HFFc6 (cell line): Measurements from ENCODE around the gene FOXS1. TPM values are rescaled to one million over a fixed set of nuclear protein-coding genes. Genes with fewer than 3 reads are reported as not detected.
"Not testable (repeated sequence)": the region's sequence is repeated elsewhere in the genome, so short reads cannot be mapped to it uniquely, and the experiment has no call there.

ENCODE experiments used
- DNase-seq: peaks from one replicate; pipeline ENCODE4 v3.0.0-alpha.2; 2018
- H3K27ac Mint-ChIP-seq: 2 replicates; pipeline ENCODE4 v1.8.0; 2020; ENCODE audit warnings: mild to moderate bottlenecking, mixed read lengths
- H3K27me3 Mint-ChIP-seq: 2 replicates; pipeline ENCODE4 v1.8.0; 2021; ENCODE audit warnings: mild to moderate bottlenecking, moderate library complexity, mixed read lengths; ENCODE audit not compliant: insufficient read depth
- H3K36me3 Mint-ChIP-seq: 2 replicates; pipeline ENCODE4 v1.8.0; 2021; ENCODE audit warnings: low read depth, mixed read lengths
- H3K4me1 Mint-ChIP-seq: 2 replicates; pipeline ENCODE4 v1.8.0; 2020; ENCODE audit warnings: low read depth, mixed read lengths
- H3K4me3 Mint-ChIP-seq: 2 replicates; pipeline ENCODE4 v1.8.0; 2020; ENCODE audit warnings: mild to moderate bottlenecking, moderate library complexity, mixed read lengths
- H3K9me3 Mint-ChIP-seq: 2 replicates; pipeline ENCODE4 v1.8.0; 2020; ENCODE audit warnings: mild to moderate bottlenecking, mixed read lengths
- CTCF ChIP-seq: fragments of 200-600 bp; sonication (generic); IDR thresholded peaks from 2 replicates; pipeline ENCODE4 v1.5.0; 2021; ENCODE audit warnings: antibody characterized with exemption, mild to moderate bottlenecking
- total RNA-seq, 6 experiments: library from RNA; stranded (reverse); fragmentation: NEBNext Ultra II Directional; extraction: Animal tissue kit (Norgen Biotek cat#: 25700); gene quantifications; 2 replicates in 1 of 6; 3 replicates in 5 of 6; pipeline ENCODE4 v1.2.3, GENCODE V29; 2021

Gene FOXS1
- total RNA-seq, 6 experiments from 2014 or later: not detected

- H3K9me3 Mint-ChIP-seq: no peaks in the 10 kb centered on the region
Measured at GRCh38 chr20:31817461-31817860, 27.9 kb downstream of the FOXS1 start.

DNA sequence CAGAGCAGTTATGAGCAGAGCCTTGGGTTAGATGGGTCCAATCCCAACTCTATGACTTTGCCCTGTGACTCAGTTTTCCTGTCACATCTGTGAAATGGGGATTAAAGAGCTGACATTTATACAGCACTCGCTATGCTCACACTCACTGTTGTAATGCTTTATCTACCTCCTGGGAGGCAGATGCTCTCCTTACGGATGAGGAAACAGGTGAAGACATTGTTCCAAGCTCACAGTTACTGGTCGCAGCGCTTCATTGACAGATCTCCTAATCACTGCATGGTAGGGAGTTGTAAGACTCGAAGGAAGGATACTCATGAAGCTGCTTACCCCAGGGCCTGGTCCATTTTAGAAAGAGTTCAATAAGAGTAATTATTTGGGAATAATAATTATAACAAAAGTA, 29.2 kb downstream of the FOXS1 start:
- Mint-ChIP-seq H3K4me3 (no peak overlapping the region), H3K9me3 (no peaks in the 10 kb centered on the region), H3K4me1 (peaks cover 25% of the 10 kb centered on the region), H3K27me3 (peaks cover 1% of the 10 kb centered on the region; the same call in 1 of the 2 replicates), H3K27ac (no peak overlapping the region), H3K36me3 (no peaks in the 10 kb centered on the region)
- no peak for TF ChIP-seq CTCF
- no peak for DNase-seq

More at GRCh38 chr20:31817461-31817860, 27.9 kb downstream of the FOXS1 start:
- no peaks in the 10 kb centered on the region for H3K36me3 Mint-ChIP-seq
- H3K27me3 Mint-ChIP-seq: peaks cover 1% of the 10 kb centered on the region; the same call in 1 of the 2 replicates
- no peak overlapping the region for H3K4me3 Mint-ChIP-seq
- no peak for DNase-seq
- H3K4me1 Mint-ChIP-seq: peaks cover 13% of the 10 kb centered on the region
- TF ChIP-seq CTCF: no peak
- H3K27ac Mint-ChIP-seq: no peak overlapping the region

- no peak overlapping the region for H3K4me3 Mint-ChIP-seq
- no peak overlapping the region for H3K27ac Mint-ChIP-seq
- DNase-seq: no peak
- TF ChIP-seq CTCF: no peak
- peaks cover under 1% of the 10 kb centered on the region; the same call in 1 of the 2 replicates for H3K27me3 Mint-ChIP-seq
- H3K4me1 Mint-ChIP-seq: peaks cover 31% of the 10 kb centered on the region
- H3K36me3 Mint-ChIP-seq: no peaks in the 10 kb centered on the region
- no peaks in the 10 kb centered on the region for H3K9me3 Mint-ChIP-seq
Measured at GRCh38 chr20:31815408-31816188, 29.8 kb downstream of the FOXS1 start.

- H3K27me3 Mint-ChIP-seq, DNase-seq, H3K4me3 Mint-ChIP-seq, H3K27ac Mint-ChIP-seq, H3K36me3 Mint-ChIP-seq, H3K9me3 Mint-ChIP-seq: not testable (repeated sequence)
- peaks cover 46% of the 10 kb centered on the region for H3K4me1 Mint-ChIP-seq
Measured at GRCh38 chr20:31814142-31814541, 31.3 kb downstream of the FOXS1 start.

DNA sequence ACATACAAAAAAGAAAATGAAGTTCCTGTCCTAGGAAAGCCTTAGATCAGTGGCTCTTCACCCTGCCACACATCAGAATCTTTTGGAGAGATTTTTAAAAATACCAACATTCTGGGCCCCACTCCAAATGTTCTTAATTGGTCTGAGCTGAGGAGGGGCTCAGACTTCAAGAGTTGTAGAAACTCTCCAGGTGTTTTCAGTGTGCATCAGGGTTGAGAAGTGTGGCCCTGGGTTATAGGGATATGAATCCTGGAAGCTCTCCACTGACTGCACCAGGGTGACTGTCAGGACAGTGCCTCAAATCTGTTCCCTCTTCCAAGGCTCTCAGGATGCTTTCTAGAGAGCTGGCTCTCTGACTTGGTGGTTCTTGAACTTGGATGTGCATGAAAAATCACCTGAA, 31.8 kb downstream of the FOXS1 start:
- DNase-seq: no peak
- H3K27ac Mint-ChIP-seq: no peak overlapping the region
- H3K27me3 Mint-ChIP-seq: no peaks in the 10 kb centered on the region; the same call in 1 of the 2 replicates
- no peak for TF ChIP-seq CTCF
- no peaks in the 10 kb centered on the region; the same call in 1 of the 2 replicates for H3K36me3 Mint-ChIP-seq
- no peak overlapping the region for H3K4me3 Mint-ChIP-seq
- H3K9me3 Mint-ChIP-seq: no peaks in the 10 kb centered on the region
- H3K4me1 Mint-ChIP-seq: peaks cover 46% of the 10 kb centered on the region
